ENCODE results near the gene C9. TPM values are rescaled to one million over a fixed set of nuclear protein-coding genes. Genes with fewer than 3 reads are reported as not detected.

Gene C9
- total RNA-seq, 1 donor from 2014 or later, result not detected

- TF ChIP-seq CTCF (IDR thresholded peaks at IDR 0.05; ENCODE audit: partially characterized antibody, unreplicated experiment), result no peak
- H3K9me3 Mint-ChIP-seq (ENCODE audit: unreplicated experiment), result no peaks in the 10 kb centered on the region
- H3K36me3 Mint-ChIP-seq (ENCODE audit: unreplicated experiment), result no peaks in the 10 kb centered on the region
- DNase-seq, result no peak
- H3K27ac Mint-ChIP-seq (ENCODE audit: unreplicated experiment), result no peak overlapping the region
- no peak overlapping the region for H3K4me3 Mint-ChIP-seq (ENCODE audit: unreplicated experiment)
- no peaks in the 10 kb centered on the region for H3K4me1 Mint-ChIP-seq (ENCODE audit: low read depth, unreplicated experiment)
- H3K27me3 Mint-ChIP-seq (ENCODE audit: unreplicated experiment), result no peaks in the 10 kb centered on the region
Measured at GRCh38 chr5:39387293-39387692, 23.0 kb upstream of the C9 start.

DNA sequence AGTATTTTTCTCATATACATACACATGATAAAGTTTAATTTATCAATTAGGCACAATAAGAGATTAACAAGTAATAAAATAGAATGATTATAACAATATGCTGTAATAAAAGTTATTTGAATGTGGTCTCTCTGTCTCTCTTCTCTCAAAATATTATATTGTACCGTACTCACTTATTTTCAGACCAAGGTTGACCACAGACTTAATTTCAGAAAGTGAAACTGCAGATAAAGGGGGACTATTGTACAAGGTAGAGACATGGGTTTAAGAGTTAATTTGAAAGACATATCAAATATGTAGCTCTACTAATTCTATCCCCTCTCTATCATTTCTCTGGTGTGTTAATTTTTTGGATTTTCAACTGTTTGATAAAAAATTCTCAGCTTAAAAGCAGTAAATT lies 20.0 kb upstream of the C9 start:
- H3K27ac Mint-ChIP-seq (ENCODE audit: unreplicated experiment), result no peak overlapping the region
- no peaks in the 10 kb centered on the region for H3K4me1 Mint-ChIP-seq (ENCODE audit: low read depth, unreplicated experiment)

DNA sequence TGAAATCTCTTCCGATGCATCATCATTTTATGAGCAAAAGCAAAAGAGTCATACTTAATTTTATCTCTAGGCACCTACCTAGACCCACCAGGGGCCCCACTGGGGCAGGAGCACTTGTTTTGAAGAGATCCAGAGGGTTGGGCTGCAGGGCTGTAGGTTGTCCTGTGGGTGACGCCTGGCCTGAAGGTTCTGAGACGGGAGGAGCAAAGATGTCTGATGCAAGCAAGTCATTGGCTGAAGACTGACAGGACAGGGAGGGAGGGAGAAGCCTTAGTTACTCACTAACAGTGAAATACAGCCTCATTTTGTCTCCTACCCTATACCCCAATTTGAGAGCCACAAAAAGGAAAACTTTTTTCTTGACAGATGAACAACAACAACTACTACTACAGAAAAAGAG lies 17.1 kb upstream of the C9 start:
- no peak for DNase-seq
- no peak overlapping the region for H3K4me3 Mint-ChIP-seq (ENCODE audit: unreplicated experiment)
- H3K4me1 Mint-ChIP-seq (ENCODE audit: low read depth, unreplicated experiment), result no peaks in the 10 kb centered on the region
- H3K9me3 Mint-ChIP-seq (ENCODE audit: unreplicated experiment), result no peaks in the 10 kb centered on the region
- no peaks in the 10 kb centered on the region for H3K36me3 Mint-ChIP-seq (ENCODE audit: unreplicated experiment)
- TF ChIP-seq CTCF (IDR thresholded peaks at IDR 0.05; ENCODE audit: partially characterized antibody, unreplicated experiment), result no peak
- no peaks in the 10 kb centered on the region for H3K27me3 Mint-ChIP-seq (ENCODE audit: unreplicated experiment)
- H3K27ac Mint-ChIP-seq (ENCODE audit: unreplicated experiment), result no peak overlapping the region

More for the DNA sequence above, 20.0 kb upstream of the C9 start:
- Mint-ChIP-seq H3K36me3 (ENCODE audit: unreplicated experiment) (no peaks in the 10 kb centered on the region), H3K27me3 (ENCODE audit: unreplicated experiment) (no peaks in the 10 kb centered on the region), H3K9me3 (ENCODE audit: unreplicated experiment) (no peaks in the 10 kb centered on the region), H3K4me3 (ENCODE audit: unreplicated experiment) (no peak overlapping the region)
- no peak for DNase-seq
- TF ChIP-seq CTCF (IDR thresholded peaks at IDR 0.05; ENCODE audit: partially characterized antibody, unreplicated experiment), result no peak

- no peak for DNase-seq
- no peak overlapping the region for H3K4me3 Mint-ChIP-seq (ENCODE audit: unreplicated experiment)
- H3K36me3 Mint-ChIP-seq (ENCODE audit: unreplicated experiment), result no peaks in the 10 kb centered on the region
Measured at GRCh38 chr5:39379693-39380092, 15.4 kb upstream of the C9 start.

DNA sequence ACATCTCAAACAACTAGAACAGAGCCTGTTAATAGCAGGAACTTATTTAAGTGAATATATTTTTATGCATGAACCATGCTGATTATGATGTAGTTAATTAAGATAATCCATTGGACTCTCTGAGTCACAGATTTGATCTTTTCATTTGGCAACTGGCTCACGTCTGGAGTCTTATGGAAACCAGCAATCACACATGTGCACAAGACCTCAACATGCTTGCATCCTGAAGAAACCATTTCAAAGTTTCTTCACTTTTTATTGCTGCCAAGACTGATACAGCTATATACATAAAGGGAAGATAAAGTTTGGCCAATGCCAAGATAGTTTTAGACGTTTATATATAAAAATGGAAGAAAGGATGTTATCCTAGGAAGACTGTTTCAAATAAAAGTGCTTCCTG lies 13.3 kb upstream of the C9 start:
- Mint-ChIP-seq H3K27ac (ENCODE audit: unreplicated experiment) (no peak overlapping the region), H3K36me3 (ENCODE audit: unreplicated experiment) (no peaks in the 10 kb centered on the region), H3K4me1 (ENCODE audit: low read depth, unreplicated experiment) (no peaks in the 10 kb centered on the region), H3K9me3 (ENCODE audit: unreplicated experiment) (no peaks in the 10 kb centered on the region), H3K4me3 (ENCODE audit: unreplicated experiment) (no peak overlapping the region), H3K27me3 (ENCODE audit: unreplicated experiment) (no peaks in the 10 kb centered on the region)
- TF ChIP-seq CTCF (IDR thresholded peaks at IDR 0.05; ENCODE audit: partially characterized antibody, unreplicated experiment), result no peak
- no peak for DNase-seq

More at GRCh38 chr5:39379693-39380092, 15.4 kb upstream of the C9 start:
- no peaks in the 10 kb centered on the region for H3K4me1 Mint-ChIP-seq (ENCODE audit: low read depth, unreplicated experiment)
- H3K9me3 Mint-ChIP-seq (ENCODE audit: unreplicated experiment), result no peaks in the 10 kb centered on the region
- TF ChIP-seq CTCF (IDR thresholded peaks at IDR 0.05; ENCODE audit: partially characterized antibody, unreplicated experiment), result no peak
- no peaks in the 10 kb centered on the region for H3K27me3 Mint-ChIP-seq (ENCODE audit: unreplicated experiment)
- no peak overlapping the region for H3K27ac Mint-ChIP-seq (ENCODE audit: unreplicated experiment)
